Measurements from ENCODE around the gene KRT73. TPM values are rescaled to one million over a fixed set of nuclear protein-coding genes. Genes with fewer than 3 reads are reported as not detected.
A peak's percentile ranks its signal among the peaks of the same experiment; 100 is the strongest.

The KRT73 gene
- total RNA-seq, 2 donors from 2014 or later, result not detected

GRCh38 chr12:52581481-52581880 lies 36.9 kb downstream of the KRT73 start:
- DNase-seq (no peak), ATAC-seq (peak in 1 of 2 donors; percentile 62)
- intact Hi-C loops (cut with DNase I), result loop anchor here in 1 of 2 donors (10.0 kb wide), 1 partner anchor 427 kb away; no protein-coding TSS in a partner anchor

GRCh38 chr12:52581066-52581465 lies 37.3 kb downstream of the KRT73 start:
- intact Hi-C loops (cut with DNase I), result loop anchor here in 1 of 2 donors (10.0 kb wide), 1 partner anchor 426 kb away; no protein-coding TSS in a partner anchor
- no peak for ATAC-seq
- DNase-seq, result no peak

GRCh38 chr12:52580496-52580895 lies 37.9 kb downstream of the KRT73 start:
- DNase-seq, result no peak
- intact Hi-C loops (cut with DNase I), result loop anchor here in 1 of 2 donors (10.0 kb wide), 1 partner anchor 426 kb away; no protein-coding TSS in a partner anchor
- no peak for ATAC-seq

GRCh38 chr12:52579468-52580465 lies 38.6 kb downstream of the KRT73 start:
- no peak for ATAC-seq
- intact Hi-C loops (cut with DNase I), result loop anchor here in 1 of 2 donors (10.0 kb wide), 1 partner anchor 425 kb away; no protein-coding TSS in a partner anchor

GRCh38 chr12:52578469-52578868 lies 39.9 kb downstream of the KRT73 start:
- no peak for DNase-seq
- no peak for ATAC-seq
- intact Hi-C loops (cut with DNase I), result no loop called here

More at GRCh38 chr12:52579468-52580465, 38.6 kb downstream of the KRT73 start:
- no peak for DNase-seq

GRCh38 chr12:52577316-52577715 lies 41.0 kb downstream of the KRT73 start:
- DNase-seq, result no peak
- no peak for ATAC-seq
- intact Hi-C loops (cut with DNase I), result no loop called here

GRCh38 chr12:52575948-52576347 lies 42.4 kb downstream of the KRT73 start:
- intact Hi-C loops (cut with DNase I), result no loop called here
- ATAC-seq, result no peak
- no peak for DNase-seq

- ATAC-seq, result no peak
- intact Hi-C loops (cut with DNase I), result no loop called here
- DNase-seq, result no peak
These were observed 43.1 kb downstream of the KRT73 start for GRCh38 chr12:52575256-52575655.

- intact Hi-C loops (cut with DNase I), result no loop called here
- no peak for ATAC-seq
- DNase-seq, result no peak
These were observed 44.6 kb downstream of the KRT73 start, which contains the start of gene KRT74 for GRCh38 chr12:52573743-52574142. KRT74 (minus strand) TSS chr12:52573843; CDS start chr12:52573777, 66 bp downstream.

GRCh38 chr12:52573306-52573705 lies 45.1 kb downstream of the KRT73 start:
- ATAC-seq (no peak), DNase-seq (no peak)
- intact Hi-C loops (cut with DNase I), result no loop called here

- intact Hi-C loops (cut with DNase I), result no loop called here
- DNase-seq (no peak), ATAC-seq (no peak)
These were observed 47.8 kb downstream of the KRT73 start for GRCh38 chr12:52570511-52570910.

- DNase-seq (no peak), ATAC-seq (no peak)
- intact Hi-C loops (cut with DNase I), result no loop called here
These were observed 50.2 kb downstream of the KRT73 start for GRCh38 chr12:52568111-52568510.

- DNase-seq (peak; percentile 68), ATAC-seq (peak; percentile 91 to 95)
- intact Hi-C loops (cut with DNase I), result no loop called here
These were observed 51.5 kb downstream of the KRT73 start for GRCh38 chr12:52566847-52567291.

GRCh38 chr12:52564582-52564981 lies 53.8 kb downstream of the KRT73 start:
- intact Hi-C loops (cut with DNase I), result no loop called here
- no peak for DNase-seq
- no peak for ATAC-seq

- no peak for DNase-seq
- intact Hi-C loops (cut with DNase I), result no loop called here
- no peak for ATAC-seq
These were observed 56.4 kb downstream of the KRT73 start for GRCh38 chr12:52561880-52562449.

GRCh38 chr12:52559979-52560378 lies 58.4 kb downstream of the KRT73 start:
- DNase-seq (no peak), ATAC-seq (no peak)
- intact Hi-C loops (cut with DNase I), result no loop called here

- no peak for DNase-seq
- intact Hi-C loops (cut with DNase I), result no loop called here
- ATAC-seq, result peak in 1 of 2 donors; percentile 5
These were observed 59.4 kb downstream of the KRT73 start for GRCh38 chr12:52558781-52559445.
